ENCODE results near the gene PTCH1. TPM values are rescaled to one million over a fixed set of nuclear protein-coding genes. Genes with fewer than 3 reads are reported as not detected.

Gene PTCH1
- total RNA-seq, 2 donors from 2014 or later = 26.0 to 32.9 TPM

- H3K4me3 ChIP-seq (ENCODE audit: low read length) = no peak overlapping the region
- peak overlapping the region; percentile 56 for H3K27ac Mint-ChIP-seq
- H3K4me1 ChIP-seq (ENCODE audit: control insufficient read depth, insufficient read depth, low read length) = peaks cover 19% of the 10 kb centered on the region
- peak overlapping the region; percentile 42 for H3K4me3 Mint-ChIP-seq
- H3K9me3 Mint-ChIP-seq = no peaks in the 10 kb centered on the region
- TF ChIP-seq CTCF (conservative IDR thresholded peaks at IDR 0.05) = no peak
- H3K27me3 ChIP-seq (ENCODE audit: control insufficient read depth, insufficient read depth, low read length, poor library complexity, severe bottlenecking) = no peaks in the 10 kb centered on the region
- WGBS, 2 experiments (ENCODE audit: insufficient coverage in 1 of 2, insufficient read length in 1 of 2) = 94 to 95% methylated on average over 11 to 17 of the region's 17 CpGs
- no peak overlapping the region for H3K9ac ChIP-seq (ENCODE audit: extremely low read depth, low read length, poor library complexity, severe bottlenecking)
- no peak for DNase-seq
- H3K27ac ChIP-seq (ENCODE audit: low read depth, low read length) = peak overlapping the region; percentile 42
- no peaks in the 10 kb centered on the region for H3K27me3 Mint-ChIP-seq (ENCODE audit: insufficient read depth)
- peaks cover 46% of the 10 kb centered on the region for H3K4me1 Mint-ChIP-seq
- H3K36me3 ChIP-seq (ENCODE audit: control insufficient read depth, insufficient read depth, low read length) = peaks cover 69% of the 10 kb centered on the region
- peaks cover 74% of the 10 kb centered on the region for H3K36me3 Mint-ChIP-seq (ENCODE audit: low read depth)
- H3K9me3 ChIP-seq (ENCODE audit: control insufficient read depth, low read length) = no peaks in the 10 kb centered on the region
Measured at GRCh38 chr9:95461448-95462248, 55.1 kb downstream of the PTCH1 start.

- H3K36me3 ChIP-seq (ENCODE audit: control insufficient read depth, insufficient read depth, low read length) = peaks cover 70% of the 10 kb centered on the region
- H3K27ac ChIP-seq (ENCODE audit: low read depth, low read length) = no peak overlapping the region
- H3K9me3 Mint-ChIP-seq = no peaks in the 10 kb centered on the region
- H3K4me1 Mint-ChIP-seq = peaks cover 46% of the 10 kb centered on the region
- no peak for DNase-seq
- H3K9ac ChIP-seq (ENCODE audit: extremely low read depth, low read length, poor library complexity, severe bottlenecking) = no peak overlapping the region
- no peaks in the 10 kb centered on the region for H3K9me3 ChIP-seq (ENCODE audit: control insufficient read depth, low read length)
- WGBS, 2 experiments (ENCODE audit: insufficient coverage in 1 of 2, insufficient read length in 1 of 2) = 90 to 99% methylated on average over 9 to 13 of the region's 13 CpGs
- peaks cover 78% of the 10 kb centered on the region for H3K36me3 Mint-ChIP-seq (ENCODE audit: low read depth)
- peaks cover 19% of the 10 kb centered on the region for H3K4me1 ChIP-seq (ENCODE audit: control insufficient read depth, insufficient read depth, low read length)
- no peak overlapping the region for H3K27ac Mint-ChIP-seq
- TF ChIP-seq CTCF (conservative IDR thresholded peaks at IDR 0.05) = no peak
- no peak overlapping the region for H3K4me3 Mint-ChIP-seq
- no peaks in the 10 kb centered on the region for H3K27me3 Mint-ChIP-seq (ENCODE audit: insufficient read depth)
- H3K27me3 ChIP-seq (ENCODE audit: control insufficient read depth, insufficient read depth, low read length, poor library complexity, severe bottlenecking) = no peaks in the 10 kb centered on the region
- no peak overlapping the region for H3K4me3 ChIP-seq (ENCODE audit: low read length)
Measured at GRCh38 chr9:95460518-95461164, 56.1 kb downstream of the PTCH1 start.

DNA sequence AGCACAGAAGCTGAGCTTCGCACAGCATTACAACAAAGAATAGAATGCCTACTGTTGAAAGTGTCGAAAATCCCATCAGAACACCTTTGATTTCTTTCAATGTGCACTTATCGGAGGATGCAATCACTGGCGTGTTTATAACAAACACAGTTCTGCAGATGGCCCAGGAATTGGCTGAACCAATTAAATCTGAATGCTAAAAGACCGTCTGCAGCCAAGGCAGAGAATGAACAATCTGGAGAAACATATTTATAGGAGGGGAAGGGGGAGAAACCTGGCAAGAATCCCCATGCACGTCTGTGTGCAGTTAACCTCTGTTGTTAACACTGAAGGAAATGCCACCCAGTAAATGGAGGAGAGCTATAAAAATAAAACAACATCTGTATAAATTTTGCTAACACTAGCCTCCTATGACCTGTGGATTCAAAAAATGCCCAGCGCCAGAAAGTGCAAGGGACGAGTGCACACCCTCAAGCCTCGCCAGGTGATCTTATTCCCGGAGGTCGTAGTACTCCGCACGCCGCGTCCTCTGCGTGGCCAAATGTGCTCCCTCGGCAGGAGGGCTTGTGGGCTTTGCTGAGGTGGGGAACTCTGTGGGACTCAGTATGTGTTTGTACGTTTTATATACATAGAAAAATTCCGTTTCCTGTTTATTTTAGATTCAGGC lies 56.8 kb downstream of the PTCH1 start:
- no peak for DNase-seq
- no peaks in the 10 kb centered on the region for H3K27me3 ChIP-seq (ENCODE audit: control insufficient read depth, insufficient read depth, low read length, poor library complexity, severe bottlenecking)
- WGBS, 2 experiments (ENCODE audit: insufficient coverage in 1 of 2, insufficient read length in 1 of 2) = 92 to 95% methylated on average over 16 to 19 of the region's 19 CpGs
- Mint-ChIP-seq H3K27ac (no peak overlapping the region), H3K9me3 (no peaks in the 10 kb centered on the region), H3K27me3 (ENCODE audit: insufficient read depth) (no peaks in the 10 kb centered on the region), H3K36me3 (ENCODE audit: low read depth) (peaks cover 78% of the 10 kb centered on the region), H3K4me3 (no peak overlapping the region), H3K4me1 (peaks cover 46% of the 10 kb centered on the region)
- no peak overlapping the region for H3K4me3 ChIP-seq (ENCODE audit: low read length)
- peaks cover 19% of the 10 kb centered on the region for H3K4me1 ChIP-seq (ENCODE audit: control insufficient read depth, insufficient read depth, low read length)
- no peak overlapping the region for H3K27ac ChIP-seq (ENCODE audit: low read depth, low read length)
- no peak overlapping the region for H3K9ac ChIP-seq (ENCODE audit: extremely low read depth, low read length, poor library complexity, severe bottlenecking)
- no peak for TF ChIP-seq CTCF (conservative IDR thresholded peaks at IDR 0.05)
- H3K9me3 ChIP-seq (ENCODE audit: control insufficient read depth, low read length) = no peaks in the 10 kb centered on the region
- H3K36me3 ChIP-seq (ENCODE audit: control insufficient read depth, insufficient read depth, low read length) = peaks cover 70% of the 10 kb centered on the region

Measured in endodermal cell (in vitro differentiated cells).